Measurements from ENCODE around the gene GJB3. TPM values are rescaled to one million over a fixed set of nuclear protein-coding genes. Genes with fewer than 3 reads are reported as not detected.
A peak's percentile ranks its signal among the peaks of the same experiment; 100 is the strongest.
"Not testable (repeated sequence)": the region's sequence is repeated elsewhere in the genome, so short reads cannot be mapped to it uniquely, and the experiment has no call there.

Gene GJB3
- total RNA-seq, 1 experiment from 2014 or later, result 1.6 TPM

GRCh38 chr1:34759503-34760357 is 21.3 kb upstream of the GJB3 start, which contains the start of gene GJB4:
TSS of gene GJB4 (plus strand) at chr1:34759740. CDS start at chr1:34761255, 1,515 bp downstream.
- DNase-seq (ENCODE audit: low spot score), result no peak

GRCh38 chr1:34761176-34761761 is 19.7 kb upstream of the GJB3 start:
- DNase-seq (ENCODE audit: low spot score), result no peak

GRCh38 chr1:34761776-34762307 is 19.2 kb upstream of the GJB3 start:
- no peak for DNase-seq (ENCODE audit: low spot score)

- DNase-seq (ENCODE audit: low spot score), result peak; percentile 19
These were observed 18.4 kb upstream of the GJB3 start for GRCh38 chr1:34762474-34763141.

- peak; percentile 73 for DNase-seq (ENCODE audit: low spot score)
These were observed 17.8 kb upstream of the GJB3 start for GRCh38 chr1:34763142-34763781.

GRCh38 chr1:34768856-34769255 is 12.2 kb upstream of the GJB3 start:
- no peak for DNase-seq (ENCODE audit: low spot score)

GRCh38 chr1:34770891-34771504 is 10.0 kb upstream of the GJB3 start:
- no peak for DNase-seq (ENCODE audit: low spot score)

GRCh38 chr1:34771573-34772371 is 9.2 kb upstream of the GJB3 start:
- DNase-seq (ENCODE audit: low spot score), result no peak

GRCh38 chr1:34773114-34773513 is 7.9 kb upstream of the GJB3 start:
- not testable (repeated sequence) for DNase-seq (ENCODE audit: low spot score)

GRCh38 chr1:34774957-34775356 is 6.1 kb upstream of the GJB3 start:
- no peak for DNase-seq (ENCODE audit: low spot score)

- no peak for DNase-seq (ENCODE audit: low spot score)
These were observed 4.1 kb upstream of the GJB3 start for GRCh38 chr1:34776911-34777310.

GRCh38 chr1:34777519-34778321 is 3.3 kb upstream of the GJB3 start:
- no peak for DNase-seq (ENCODE audit: low spot score)

GRCh38 chr1:34778381-34778780 is 2.6 kb upstream of the GJB3 start:
- no peak for DNase-seq (ENCODE audit: low spot score)

GRCh38 chr1:34779005-34779404 is 2.0 kb upstream of the GJB3 start:
- no peak for DNase-seq (ENCODE audit: low spot score)

GRCh38 chr1:34779526-34779925 is 1.5 kb upstream of the GJB3 start:
- no peak for DNase-seq (ENCODE audit: low spot score)

GRCh38 chr1:34779962-34780361 is 1.1 kb upstream of the GJB3 start:
- DNase-seq (ENCODE audit: low spot score), result no peak

GRCh38 chr1:34780528-34780927 is 486 bp upstream of the GJB3 start:
- no peak for DNase-seq (ENCODE audit: low spot score)

GRCh38 chr1:34781844-34782391 is 904 bp downstream of the GJB3 start:
- no peak for DNase-seq (ENCODE audit: low spot score)

- DNase-seq (ENCODE audit: low spot score), result no peak
These were observed 3.8 kb downstream of the GJB3 start for GRCh38 chr1:34784751-34785221.
